GM12878 (cell line): ENCODE results near the gene RHOC. TPM values are rescaled to one million over a fixed set of nuclear protein-coding genes. Genes with fewer than 3 reads are reported as not detected.

Source experiments
- DPF2 ChIP-seq: fragments of 450-650 bp; IDR thresholded peaks from 2 replicates; pipeline ENCODE4 v1.6.1; 2017; ENCODE audit warnings: mild to moderate bottlenecking
- E2F4 ChIP-seq: IDR thresholded peaks from 2 replicates; pipeline ENCODE4 v1.6.1; 2012; ENCODE audit warnings: low read depth, low read length, improper control_type of control experiment
- EGR1 ChIP-seq, 2 experiments: IDR thresholded peaks; 1 replicate in 1 of 2; 2 replicates in 1 of 2; pipeline ENCODE4 v1.6.1; 2011 to 2012; ENCODE audit warnings: low read depth in 2 of 2, low read length in 2 of 2, borderline replicate concordance in 1 of 2, mild to moderate bottlenecking in 1 of 2, moderate library complexity in 1 of 2
- LARP7 ChIP-seq: fragments of 450-650 bp; IDR thresholded peaks from 2 replicates; pipeline ENCODE4 v1.6.1; 2017; ENCODE audit warnings: mild to moderate bottlenecking
- MAX ChIP-seq: IDR thresholded peaks from 2 replicates; pipeline ENCODE4 v1.6.1; 2012; ENCODE audit warnings: low read depth, low read length, improper control_type of control experiment
- PBX3 ChIP-seq: IDR thresholded peaks from 2 replicates; pipeline ENCODE4 v1.6.1; 2011; ENCODE audit warnings: mild to moderate bottlenecking, low read depth, low read length, moderate library complexity; ENCODE audit not compliant: insufficient replicate concordance
- SP1 ChIP-seq: IDR thresholded peaks from one replicate; pipeline ENCODE4 v1.6.1; 2011; ENCODE audit warnings: low read depth, low read length
- STAT1 ChIP-seq: fragments of 450-650 bp; conservative IDR thresholded peaks from 2 replicates; pipeline ENCODE4 v1.6.1; 2014; ENCODE audit warnings: antibody characterized with exemption, mild to moderate bottlenecking
- ZNF207 ChIP-seq: fragments of 450-650 bp; IDR thresholded peaks from 2 replicates; pipeline ENCODE4 v1.6.1; 2014; ENCODE audit warnings: antibody characterized with exemption, mild to moderate bottlenecking, borderline replicate concordance
- polyA plus RNA-seq, 11 experiments: library from polyadenylated mRNA; depleted of rRNA in 4 of 11; unstranded in 6 of 11; stranded (reverse) in 5 of 11; fragments of >200 nt; fragmentation: Nextera tagmentation in 4 of 11; fragmentation: Illumina TruSeq in 1 of 11; extraction: Ambion mirVana in 4 of 11; extraction: Trizol in 1 of 11; gene quantifications; 1 replicate in 1 of 11; 2 replicates in 10 of 11; pipeline versions ENCODE4 v1.2.1 to v1.2.3, GENCODE V29; 2011 to 2016; ENCODE audit warnings: inconsistent platforms in 2 of 11, missing spikeins in 2 of 11, low read depth in 1 of 11
- total RNA-seq, 4 experiments: library from RNA; depleted of rRNA in 3 of 4; stranded (reverse); fragments of >200 nt in 3 of 4; fragmentation: Illumina TruSeq in 1 of 4; extraction: Trizol in 1 of 4; gene quantifications; 2 replicates each; pipeline versions ENCODE4 v1.2.1 to v1.2.3, GENCODE V29; 2013 to 2021

The RHOC gene
- total and polyA plus RNA-seq, 10 of the 15 experiments (the other 5 are each of a cell fraction or from before 2014, with no cell fraction given): 20.6 to 371 (median 158) TPM

- 0 out of 2 replicates have a peak, but pooled peaks have one; percentile 10 for TF ChIP-seq E2F4
- peak; percentile 83 for TF ChIP-seq LARP7
- no peak for TF ChIP-seq MAX
- 0 out of 2 replicates have a peak, but pooled peaks have one; percentile 58 for TF ChIP-seq ZNF207
- TF ChIP-seq EGR1 (IDR thresholded peaks at IDR 0.05; ENCODE audit: borderline replicate concordance in 1 of 2, low read depth in 2 of 2, low read length in 2 of 2): peak in 1 of 2 experiments; percentile 79; a peak in 1 of 3 replicates
- TF ChIP-seq SP1: no peak
- peak; percentile 63; the same call in 1 of the 2 replicates for TF ChIP-seq DPF2
- 0 out of 2 replicates have a peak, but pooled peaks have one; percentile 72 for TF ChIP-seq STAT1
- TF ChIP-seq PBX3: no peak
These were observed 31.8 kb downstream of the RHOC start (continued) for GRCh38 chr1:112674986-112675727.
